Measurements from ENCODE around the gene LRWD1.
"Not testable (repeated sequence)": the region's sequence is repeated elsewhere in the genome, so short reads cannot be mapped to it uniquely, and the experiment has no call there.

- TF ChIP-seq CTCF, POLR2A (IDR thresholded peaks at IDR 0.05): not testable (repeated sequence)
Observed at GRCh38 chr7:102494026-102494425, 29.2 kb downstream of the LRWD1 start.
